HG02852 (cell line): ENCODE data around the gene ABCA3.

Source experiments
- ATAC-seq: cut with Tn5 transposase; IDR thresholded peaks from one replicate; pipeline ENCODE4 v1.9.1; 2021; ENCODE audit warnings: mild to moderate bottlenecking, moderate library complexity; ENCODE audit not compliant: unreplicated experiment

The ABCA3 gene

DNA sequence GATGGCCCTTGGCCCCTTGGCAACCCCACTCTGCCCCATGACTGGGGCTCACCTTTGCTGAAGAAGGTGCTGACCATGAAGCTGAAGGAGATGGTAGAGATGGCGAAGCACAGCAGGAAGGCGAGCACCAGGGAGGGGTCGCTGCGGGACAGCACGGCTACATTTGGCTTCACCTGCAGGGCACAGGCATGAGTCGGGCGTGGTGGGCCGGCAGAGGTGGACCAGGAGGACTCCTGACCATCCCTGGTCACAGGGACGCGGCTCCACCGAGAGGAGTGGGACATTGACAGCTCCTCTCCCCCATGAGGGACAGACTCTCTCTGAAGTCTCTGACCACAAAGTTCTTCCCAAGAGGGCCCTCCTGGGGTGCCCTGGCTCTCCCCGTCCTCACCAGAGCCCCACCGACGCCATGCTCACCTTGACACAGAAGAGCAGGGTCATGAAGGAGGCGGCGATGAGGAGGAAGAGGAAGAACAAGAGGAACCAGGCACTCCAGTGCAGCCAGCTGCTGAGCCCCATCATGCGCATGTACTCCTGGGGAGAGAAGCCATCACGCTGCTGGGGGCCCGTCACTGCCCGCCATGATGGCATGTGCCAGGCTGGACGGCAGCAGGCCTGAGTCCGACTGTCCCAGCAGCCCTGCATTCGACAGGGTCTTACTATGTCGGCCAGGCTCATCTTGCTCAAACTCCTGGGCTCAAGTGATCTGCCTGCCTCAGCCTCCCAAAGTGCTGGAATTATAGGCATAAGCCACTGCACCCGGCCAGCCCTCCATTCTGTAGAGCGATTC is 23.1 kb downstream of the ABCA3 start:
- no peak for ATAC-seq

DNA sequence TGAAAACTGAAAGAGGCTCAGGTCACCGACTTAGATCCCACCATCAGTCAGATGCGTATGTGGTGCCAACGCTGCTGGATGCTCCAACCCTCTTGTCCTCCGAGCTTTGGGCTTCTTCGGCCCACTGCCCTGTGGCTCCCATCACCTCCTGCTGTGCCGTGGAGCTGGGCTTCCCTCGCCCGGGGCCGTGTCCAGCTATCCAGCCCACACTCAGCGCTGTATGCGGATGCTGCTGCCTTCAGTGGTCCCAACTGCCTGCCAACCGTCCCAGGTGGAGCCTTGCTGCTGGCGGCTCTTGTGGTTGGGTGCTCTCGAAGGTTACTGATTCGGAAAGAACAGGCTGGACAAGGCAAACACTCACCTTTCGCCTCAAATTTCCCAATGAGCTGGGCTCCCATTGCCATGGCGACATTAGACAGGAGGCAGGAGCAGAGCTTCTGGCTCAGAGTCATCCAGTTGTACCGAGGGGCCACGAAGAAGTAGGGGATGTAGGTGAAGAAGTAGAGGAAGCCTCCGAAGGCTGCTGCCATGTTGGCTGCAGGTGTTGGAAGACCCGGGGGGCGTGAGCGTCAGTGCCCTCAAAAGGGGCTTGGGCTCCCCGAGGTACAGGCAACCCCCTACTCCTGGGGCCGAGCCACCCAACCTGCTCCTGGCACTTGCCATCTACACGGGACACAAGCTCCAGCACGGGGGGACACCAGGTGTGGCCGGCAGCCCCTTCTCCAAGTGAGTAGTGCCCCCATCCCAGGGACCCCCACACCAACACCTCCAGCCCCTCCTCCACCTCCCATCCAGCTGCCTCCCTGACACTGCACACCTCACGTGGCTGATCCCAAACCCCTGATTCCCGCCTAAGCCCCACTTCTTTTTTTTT is 32.2 kb downstream of the ABCA3 start:
- ATAC-seq = no peak

GRCh38 chr16:2299915-2300192 is 40.7 kb downstream of the ABCA3 start:
- no peak for ATAC-seq

DNA sequence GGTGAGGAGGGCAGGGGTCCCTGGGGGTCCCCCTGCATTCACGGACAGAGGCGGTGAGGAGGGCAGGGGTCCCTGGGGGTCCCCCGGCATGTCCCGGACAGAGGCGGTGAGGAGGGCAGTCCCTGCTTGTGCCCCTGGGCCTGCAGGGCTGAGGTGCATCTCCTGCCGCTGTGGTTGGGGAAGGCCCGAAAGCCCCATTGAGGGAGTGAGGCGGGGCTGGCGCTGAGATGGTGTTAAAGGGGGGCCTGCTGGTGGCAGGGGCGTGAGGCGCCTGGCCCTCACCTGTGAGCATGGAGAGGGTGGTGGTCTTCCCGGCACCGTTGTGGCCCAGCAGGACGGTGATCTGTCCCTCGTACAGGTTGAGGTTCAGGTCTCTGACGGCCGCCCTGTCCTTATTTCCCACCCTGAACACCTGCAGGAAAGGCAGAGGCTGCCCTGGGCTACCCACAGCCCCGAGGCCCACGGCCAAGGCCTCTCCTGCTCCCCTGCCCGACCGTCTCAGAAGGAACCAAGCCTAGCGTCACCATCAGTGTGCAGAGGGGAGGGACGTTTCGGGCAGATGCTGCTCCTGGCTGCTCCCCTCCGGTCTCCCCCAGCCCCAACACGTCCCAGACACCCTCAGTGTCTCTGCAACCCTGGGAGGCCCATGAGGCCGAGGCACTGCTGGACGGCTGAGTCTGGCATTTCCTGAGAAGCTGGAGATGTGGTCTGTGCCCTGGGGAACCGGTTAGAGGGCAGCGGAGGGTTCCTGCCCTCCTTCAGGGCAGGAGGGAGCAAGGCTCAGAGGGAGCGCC is 41.2 kb downstream of the ABCA3 start:
- ATAC-seq = no peak

GRCh38 chr16:2298621-2299020 is 41.9 kb downstream of the ABCA3 start:
- ATAC-seq = no peak

DNA sequence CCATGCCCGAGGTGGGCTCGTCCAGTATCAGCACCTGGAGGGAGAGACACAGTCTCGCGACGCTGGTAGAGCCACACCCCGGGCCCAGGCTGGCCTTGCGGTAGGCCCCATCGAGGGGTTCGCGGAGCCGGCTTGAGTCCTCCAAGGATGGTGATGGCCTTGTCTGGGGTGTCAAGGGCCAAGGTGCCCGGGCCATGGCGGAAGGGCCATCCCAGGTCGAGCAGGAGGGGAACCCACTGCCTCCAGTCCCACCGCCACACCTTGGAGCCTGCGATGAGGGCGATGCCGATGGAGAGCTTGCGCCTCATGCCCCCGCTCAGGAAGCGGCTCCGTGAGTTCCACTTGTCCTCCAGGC is 43.0 kb downstream of the ABCA3 start:
- ATAC-seq = no peak

- no peak for ATAC-seq
Observed at GRCh38 chr16:2296661-2297505, 43.6 kb downstream of the ABCA3 start.

DNA sequence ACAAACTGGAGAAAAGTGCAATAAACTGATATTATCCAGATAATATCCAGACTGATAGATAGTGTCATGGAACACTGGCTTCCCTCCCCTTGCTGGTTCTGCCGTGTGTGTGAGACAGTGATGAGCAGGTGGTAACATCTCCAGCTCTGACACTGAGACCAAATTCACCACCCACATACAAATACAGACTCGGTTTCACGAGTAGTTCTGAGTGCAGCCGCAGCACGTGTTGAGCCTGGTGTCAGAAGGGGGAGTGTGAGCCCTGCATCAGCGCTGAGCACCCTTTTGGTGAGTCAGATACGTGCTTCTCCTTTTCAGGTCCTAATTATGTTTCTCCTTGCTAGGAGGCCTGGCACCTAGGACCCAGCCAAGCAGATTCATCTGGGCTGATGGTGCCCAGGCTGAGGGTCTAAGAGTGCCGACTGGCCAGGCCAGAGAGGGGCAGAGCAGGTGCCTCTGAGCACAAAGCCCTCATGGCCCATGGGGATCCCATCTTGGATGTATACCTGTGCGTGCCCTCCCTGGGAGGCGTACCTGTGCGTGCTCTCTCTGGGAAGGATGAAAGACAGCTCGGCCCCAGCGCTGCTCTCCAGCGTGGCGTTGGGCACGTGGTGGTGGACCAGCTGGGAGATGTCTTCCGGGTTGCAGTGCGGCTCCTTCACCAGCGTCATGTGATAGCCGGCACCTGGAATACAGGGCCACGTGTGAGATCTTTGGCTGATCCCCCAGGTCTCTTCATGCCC is 45.3 kb downstream of the ABCA3 start:
- peak; percentile 68 for ATAC-seq

DNA sequence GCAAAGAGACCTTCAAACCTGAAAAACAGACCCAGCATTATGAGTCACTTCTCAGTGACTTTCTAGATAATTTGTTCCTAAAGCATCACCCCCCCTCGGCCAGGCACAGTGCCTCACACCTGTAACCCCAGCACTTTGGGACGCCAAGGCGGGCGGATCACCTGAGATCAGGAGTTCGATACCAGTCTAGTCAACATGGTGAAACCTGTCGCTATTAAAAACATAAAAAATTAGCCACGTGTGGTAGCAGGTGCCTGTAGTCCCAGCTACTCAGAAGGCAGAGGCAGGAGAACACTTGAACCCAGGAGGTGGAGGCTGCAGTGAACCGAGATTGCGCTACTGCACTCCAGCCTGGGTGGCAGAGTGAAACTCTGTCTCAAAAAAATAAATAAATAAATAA is 48.3 kb downstream of the ABCA3 start:
- no peak for ATAC-seq

DNA sequence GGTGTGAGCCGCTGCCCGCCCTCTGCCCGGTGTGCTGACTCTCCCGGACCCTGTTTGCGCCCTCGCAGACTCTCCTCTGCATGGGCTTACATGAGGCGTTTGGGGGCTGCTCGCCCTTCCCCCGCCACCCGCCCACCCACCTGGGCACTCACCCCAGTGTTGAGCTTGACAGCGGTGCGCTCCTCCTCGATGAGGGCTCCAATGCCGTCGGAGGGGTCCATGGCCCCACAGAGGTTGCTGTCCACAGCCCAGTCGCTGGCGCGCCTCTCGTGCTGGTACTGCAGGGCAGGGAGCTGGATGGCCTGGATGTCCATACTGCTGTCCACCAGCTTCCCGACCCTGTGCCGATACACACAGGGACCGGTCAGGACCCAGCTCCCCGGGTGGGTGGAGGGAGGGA is 51.2 kb downstream of the ABCA3 start:
- ATAC-seq = no peak

DNA sequence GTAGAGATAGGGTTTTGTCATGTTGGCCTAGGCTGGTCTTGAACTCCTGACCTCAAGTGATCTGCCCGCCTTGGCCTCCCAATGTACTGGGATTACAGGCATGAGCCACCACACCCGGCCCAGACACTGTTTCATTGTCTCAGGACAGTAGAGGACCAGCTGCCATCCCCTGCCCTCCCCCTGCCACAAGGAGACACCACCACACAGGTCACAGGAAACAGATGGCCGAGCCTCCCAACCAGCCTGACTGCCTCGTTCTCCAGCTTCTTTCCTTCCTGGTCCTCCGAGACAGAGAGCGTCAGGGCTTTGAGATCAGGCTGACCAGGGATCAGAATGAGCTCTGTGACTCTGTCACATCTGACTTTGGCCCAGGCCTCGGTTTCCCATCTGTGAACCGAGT is 51.8 kb downstream of the ABCA3 start:
- ATAC-seq = no peak

GRCh38 chr16:2287916-2288547 is 52.5 kb downstream of the ABCA3 start:
- no peak for ATAC-seq

DNA sequence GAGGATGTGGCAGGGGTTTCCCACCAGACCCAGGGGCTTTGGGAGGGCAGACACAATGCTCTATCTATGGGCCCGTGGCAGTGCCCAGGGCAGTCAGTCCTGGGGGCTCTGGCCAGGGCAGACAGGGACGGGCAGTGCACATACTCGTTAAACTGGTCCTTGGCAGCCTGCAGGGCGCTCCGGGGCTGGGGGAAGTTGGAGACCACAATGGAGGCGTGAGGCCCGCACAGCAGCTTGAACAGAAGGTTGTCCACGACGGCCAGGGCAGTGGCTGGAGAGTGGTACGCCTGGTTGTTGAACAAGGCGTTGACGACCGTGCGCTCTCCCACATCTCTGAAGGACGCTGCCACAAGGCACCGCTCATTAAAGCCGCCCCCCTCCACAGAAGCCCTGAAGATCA is 54.0 kb downstream of the ABCA3 start:
- ATAC-seq = no peak

GRCh38 chr16:2285731-2286191 is 54.8 kb downstream of the ABCA3 start:
- no peak for ATAC-seq

- no peak for ATAC-seq
Observed at GRCh38 chr16:2284797-2285576, 55.5 kb downstream of the ABCA3 start.

GRCh38 chr16:2284001-2284770 is 56.3 kb downstream of the ABCA3 start:
- ATAC-seq = no peak

DNA sequence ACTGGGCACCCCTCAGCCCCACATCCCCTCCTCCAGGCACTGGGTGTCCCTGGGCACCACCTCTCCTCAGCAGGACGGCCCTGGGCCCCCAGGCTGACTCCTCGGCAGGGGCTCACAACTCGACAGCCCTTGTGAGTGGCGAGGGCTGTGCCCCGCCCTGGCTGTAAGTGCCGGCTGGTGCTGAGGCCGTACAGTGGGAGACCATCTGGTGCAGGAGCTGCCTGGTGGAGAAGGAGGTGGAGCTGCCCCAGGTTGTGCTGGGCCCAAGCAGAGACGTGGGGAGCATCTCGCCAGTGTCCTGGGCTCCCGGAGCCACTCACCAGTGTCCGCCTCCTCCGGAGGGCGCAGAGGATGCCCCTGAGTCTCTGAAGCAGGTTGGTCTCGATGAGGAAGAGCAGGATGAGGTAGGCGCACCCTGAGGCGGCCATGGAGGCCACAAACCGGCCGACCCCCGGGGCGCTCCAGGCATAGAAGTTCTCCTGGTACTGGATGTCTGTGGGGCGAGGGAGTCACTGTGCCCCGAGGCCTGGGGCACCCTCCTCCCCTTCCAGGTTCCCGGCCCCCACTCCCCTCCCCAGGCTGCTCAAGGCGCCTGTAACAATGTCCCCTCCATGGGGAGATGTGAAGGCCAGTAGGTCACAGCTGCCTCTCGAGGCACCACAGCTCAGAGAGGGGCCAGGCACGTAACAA is 57.5 kb downstream of the ABCA3 start:
- no peak for ATAC-seq
